Gastrocnemius medialis (tissue), 4 donors: ENCODE results near the gene AUTS2.

ENCODE experiments used
- POLR2A ChIP-seq, 2 donors: fragments of 450-650 bp; IDR thresholded peaks; one replicate each; pipeline ENCODE4 v1.6.1; 2017; ENCODE audit warnings: antibody characterized with exemption in 2 of 2, mild to moderate bottlenecking in 2 of 2, moderate library complexity in 2 of 2
- TF ChIP-seq, protein P1 (sequence below), 5 experiments: fragments of 450-650 bp in 3 of 5; fragments of 200-600 bp in 2 of 5; sonication (generic) in 2 of 5; IDR thresholded peaks in 4 of 5; conservative IDR thresholded peaks in 1 of 5; 1 replicate in 4 of 5; 2 replicates in 1 of 5; pipeline ENCODE4 v1.5.1; 2016 to 2019; ENCODE audit warnings: antibody characterized with exemption in 5 of 5, mild to moderate bottlenecking in 3 of 5, moderate library complexity in 3 of 5

- TF ChIP-seq, protein P1, sequence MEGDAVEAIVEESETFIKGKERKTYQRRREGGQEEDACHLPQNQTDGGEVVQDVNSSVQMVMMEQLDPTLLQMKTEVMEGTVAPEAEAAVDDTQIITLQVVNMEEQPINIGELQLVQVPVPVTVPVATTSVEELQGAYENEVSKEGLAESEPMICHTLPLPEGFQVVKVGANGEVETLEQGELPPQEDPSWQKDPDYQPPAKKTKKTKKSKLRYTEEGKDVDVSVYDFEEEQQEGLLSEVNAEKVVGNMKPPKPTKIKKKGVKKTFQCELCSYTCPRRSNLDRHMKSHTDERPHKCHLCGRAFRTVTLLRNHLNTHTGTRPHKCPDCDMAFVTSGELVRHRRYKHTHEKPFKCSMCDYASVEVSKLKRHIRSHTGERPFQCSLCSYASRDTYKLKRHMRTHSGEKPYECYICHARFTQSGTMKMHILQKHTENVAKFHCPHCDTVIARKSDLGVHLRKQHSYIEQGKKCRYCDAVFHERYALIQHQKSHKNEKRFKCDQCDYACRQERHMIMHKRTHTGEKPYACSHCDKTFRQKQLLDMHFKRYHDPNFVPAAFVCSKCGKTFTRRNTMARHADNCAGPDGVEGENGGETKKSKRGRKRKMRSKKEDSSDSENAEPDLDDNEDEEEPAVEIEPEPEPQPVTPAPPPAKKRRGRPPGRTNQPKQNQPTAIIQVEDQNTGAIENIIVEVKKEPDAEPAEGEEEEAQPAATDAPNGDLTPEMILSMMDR (IDR thresholded peaks at IDR 0.05 in 4 of 5, conservative IDR thresholded peaks at IDR 0.05 in 1 of 5), result no peak
- no peak for TF ChIP-seq POLR2A (IDR thresholded peaks at IDR 0.05)
Measured at GRCh38 chr7:70599446-70600190, 1001.3 kb downstream of the AUTS2 start.
